NCI-H146 treated with DMSO at 0.1 percent for 48 hours (cell line): Measurements from ENCODE around the gene EEF2K.
"Not testable (repeated sequence)": the region's sequence is repeated elsewhere in the genome, so short reads cannot be mapped to it uniquely, and the experiment has no call there.

Experiments
- DNase-seq: peaks from one replicate; lab custom pipeline; 2025; ENCODE audit not compliant: unreplicated experiment; lab: John Stamatoyannopoulos, UW

Gene EEF2K

GRCh38 chr16:22206013-22206841 is at the start of gene EEF2K:
Gene EEF2K, plus strand, starts transcription at chr16:22206278. Its CDS starts 19,452 bp downstream, at chr16:22225730.
- peak; percentile 96 for DNase-seq

- DNase-seq, result no peak
Measured at GRCh38 chr16:22161401-22161800, 44.7 kb upstream of the EEF2K start.

- DNase-seq, result peak; percentile 24
Measured at GRCh38 chr16:22161999-22162655, 44.0 kb upstream of the EEF2K start, which contains the start of gene SDR42E2. Gene SDR42E2, plus strand, starts transcription at chr16:22162506. Its CDS starts 3,077 bp downstream, at chr16:22165583.

GRCh38 chr16:22162656-22163009 is 43.4 kb upstream of the EEF2K start:
- no peak for DNase-seq

- DNase-seq, result no peak
Measured at GRCh38 chr16:22163806-22164205, 42.3 kb upstream of the EEF2K start.

GRCh38 chr16:22164482-22164881 is 41.6 kb upstream of the EEF2K start:
- no peak for DNase-seq

GRCh38 chr16:22165508-22166285 is 40.4 kb upstream of the EEF2K start:
- DNase-seq, result no peak

- no peak for DNase-seq
Measured at GRCh38 chr16:22171953-22172352, 34.1 kb upstream of the EEF2K start.

- not testable (repeated sequence) for DNase-seq
Measured at GRCh38 chr16:22172642-22173041, 33.4 kb upstream of the EEF2K start.

GRCh38 chr16:22174642-22175041 is 31.4 kb upstream of the EEF2K start:
- no peak for DNase-seq

- no peak for DNase-seq
Measured at GRCh38 chr16:22177968-22178930, 27.8 kb upstream of the EEF2K start.

- no peak for DNase-seq
Measured at GRCh38 chr16:22181426-22181825, 24.7 kb upstream of the EEF2K start.

- no peak for DNase-seq
Measured at GRCh38 chr16:22181843-22182242, 24.2 kb upstream of the EEF2K start.

GRCh38 chr16:22183335-22183734 is 22.7 kb upstream of the EEF2K start:
- no peak for DNase-seq

GRCh38 chr16:22183901-22184614 is 22.0 kb upstream of the EEF2K start:
- peak; percentile 12 for DNase-seq

- no peak for DNase-seq
Measured at GRCh38 chr16:22184615-22184968, 21.5 kb upstream of the EEF2K start.

GRCh38 chr16:22186517-22186916 is 19.6 kb upstream of the EEF2K start:
- no peak for DNase-seq

GRCh38 chr16:22188267-22188594 is 17.8 kb upstream of the EEF2K start:
- DNase-seq, result no peak

GRCh38 chr16:22188595-22189442 is 17.3 kb upstream of the EEF2K start:
- DNase-seq, result peak; percentile 49
